Activated naive CD4-positive, alpha-beta T cell treated with anti-CD3 and anti-CD28 coated beads, Interleukin-2, amount 10 ng/mL, durations not matched to agents 7 days and 5 days (primary cell): Measurements from ENCODE around the gene SLC4A2.
A peak's percentile ranks its signal among the peaks of the same experiment; 100 is the strongest.

Source experiments
- CTCF ChIA-PET: fragments of 350-600 bp; sonication (Branson Sonifier 250); formaldehyde crosslinking; loops from one replicate; lab custom pipeline; 2021; ENCODE audit warnings: antibody characterized with exemption; lab: Charles Lee
- DNase-seq: peaks from one replicate; pipeline ENCODE4 v3.0.0-alpha.2; 2020
- H3K27ac Mint-ChIP-seq: one replicate; pipeline ENCODE4 v1.8.0; 2021; ENCODE audit warnings: mild to moderate bottlenecking, moderate library complexity, mixed read lengths
- H3K27me3 Mint-ChIP-seq: one replicate; pipeline ENCODE4 v1.8.0; 2021; ENCODE audit warnings: mild to moderate bottlenecking, mixed read lengths
- H3K36me3 Mint-ChIP-seq: one replicate; pipeline ENCODE4 v1.8.0; 2021; ENCODE audit warnings: mixed read lengths
- H3K4me1 Mint-ChIP-seq: one replicate; pipeline ENCODE4 v1.8.0; 2021; ENCODE audit warnings: mixed read lengths
- H3K4me3 Mint-ChIP-seq: one replicate; pipeline ENCODE4 v1.8.0; 2021; ENCODE audit warnings: mild to moderate bottlenecking, moderate library complexity, mixed read lengths
- H3K9me3 Mint-ChIP-seq: one replicate; pipeline ENCODE4 v1.8.0; 2021; ENCODE audit warnings: mixed read lengths

Gene SLC4A2

GRCh38 chr7:151028131-151028947, 31.1 kb upstream of the SLC4A2 start, which contains the start of gene ABCB8:
ABCB8 (plus strand) TSS chr7:151028450; CDS start chr7:151028516, 66 bp downstream.
- Mint-ChIP-seq H3K4me3 (peak within 1 kb of the TSS; percentile 93), H3K27me3 (peaks cover 28% of the 10 kb centered on the region), H3K27ac (peak within 1 kb of the TSS; percentile 91)

GRCh38 chr7:151028948-151029501, 30.4 kb upstream of the SLC4A2 start:
- Mint-ChIP-seq H3K9me3 (no peaks in the 10 kb centered on the region), H3K27ac (peak overlapping the region; percentile 91), H3K27me3 (peaks cover 22% of the 10 kb centered on the region), H3K36me3 (peaks cover 4% of the 10 kb centered on the region), H3K4me3 (peak overlapping the region; percentile 93), H3K4me1 (peaks cover 26% of the 10 kb centered on the region)
- DNase-seq = no peak
- CTCF ChIA-PET = interaction anchor here (0.6 to 2.5 kb wide), 8 partner anchors 10 to 275 kb away, joined by 3 to 9 read pairs (median 5); no protein-coding TSS in a partner anchor

More at GRCh38 chr7:151028131-151028947, 31.1 kb upstream of the SLC4A2 start, which contains the start of gene ABCB8:
- Mint-ChIP-seq H3K36me3 (peaks cover 4% of the 10 kb centered on the region), H3K4me1 (peaks cover 26% of the 10 kb centered on the region), H3K9me3 (no peaks in the 10 kb centered on the region)
- CTCF ChIA-PET = interaction anchor here (0.6 to 2.5 kb wide), 11 partner anchors 9 to 276 kb away, joined by 3 to 9 read pairs (median 3); no protein-coding TSS in a partner anchor
- DNase-seq = peak; percentile 99

GRCh38 chr7:151031011-151031410, 28.4 kb upstream of the SLC4A2 start:
- Mint-ChIP-seq H3K36me3 (peaks cover 7% of the 10 kb centered on the region), H3K4me1 (peaks cover 26% of the 10 kb centered on the region), H3K27ac (no peak overlapping the region), H3K9me3 (no peaks in the 10 kb centered on the region), H3K4me3 (no peak overlapping the region), H3K27me3 (peaks cover 9% of the 10 kb centered on the region)
- CTCF ChIA-PET = no interaction called here
- DNase-seq = no peak

- no peak overlapping the region for H3K27ac Mint-ChIP-seq
- CTCF ChIA-PET = interaction anchor here (0.9 to 2.2 kb wide), 5 partner anchors 9 to 78 kb away, joined by 3 to 10 read pairs (median 3); no protein-coding TSS in a partner anchor
- no peak for DNase-seq
- H3K4me1 Mint-ChIP-seq = peaks cover 14% of the 10 kb centered on the region
- peaks cover 7% of the 10 kb centered on the region for H3K36me3 Mint-ChIP-seq
- H3K9me3 Mint-ChIP-seq = no peaks in the 10 kb centered on the region
- H3K27me3 Mint-ChIP-seq = no peaks in the 10 kb centered on the region
- H3K4me3 Mint-ChIP-seq = no peak overlapping the region
These were observed 26.2 kb upstream of the SLC4A2 start for GRCh38 chr7:151032936-151033863.

GRCh38 chr7:151033864-151034249, 25.5 kb upstream of the SLC4A2 start:
- DNase-seq = no peak
- Mint-ChIP-seq H3K4me3 (no peak overlapping the region), H3K27ac (no peak overlapping the region), H3K9me3 (no peaks in the 10 kb centered on the region), H3K36me3 (peaks cover 4% of the 10 kb centered on the region), H3K27me3 (no peaks in the 10 kb centered on the region), H3K4me1 (peaks cover 11% of the 10 kb centered on the region)
- CTCF ChIA-PET = interaction anchor here (0.9 to 2.2 kb wide), 2 partner anchors 15 to 77 kb away, joined by 3 to 10 read pairs; no protein-coding TSS in a partner anchor

- CTCF ChIA-PET = interaction anchor here (2.2 kb wide), 1 partner anchor 16 kb away, joined by 10 read pairs; no protein-coding TSS in a partner anchor
- Mint-ChIP-seq H3K27ac (no peak overlapping the region), H3K4me1 (peaks cover 8% of the 10 kb centered on the region), H3K9me3 (no peaks in the 10 kb centered on the region), H3K4me3 (no peak overlapping the region), H3K36me3 (peaks cover 4% of the 10 kb centered on the region), H3K27me3 (no peaks in the 10 kb centered on the region)
- no peak for DNase-seq
These were observed 24.9 kb upstream of the SLC4A2 start for GRCh38 chr7:151034312-151035025.

GRCh38 chr7:151035026-151035717, 24.2 kb upstream of the SLC4A2 start:
- Mint-ChIP-seq H3K9me3 (no peaks in the 10 kb centered on the region), H3K36me3 (peaks cover 4% of the 10 kb centered on the region), H3K27ac (no peak overlapping the region), H3K4me3 (no peak overlapping the region), H3K4me1 (peaks cover 3% of the 10 kb centered on the region), H3K27me3 (no peaks in the 10 kb centered on the region)
- CTCF ChIA-PET = no interaction called here
- DNase-seq = no peak

- no peaks in the 10 kb centered on the region for H3K9me3 Mint-ChIP-seq
- peaks cover 3% of the 10 kb centered on the region for H3K4me1 Mint-ChIP-seq
- H3K36me3 Mint-ChIP-seq = peaks cover 4% of the 10 kb centered on the region
- H3K27ac Mint-ChIP-seq = no peak overlapping the region
- no peaks in the 10 kb centered on the region for H3K27me3 Mint-ChIP-seq
- no peak overlapping the region for H3K4me3 Mint-ChIP-seq
- DNase-seq = no peak
- CTCF ChIA-PET = no interaction called here
These were observed 23.5 kb upstream of the SLC4A2 start for GRCh38 chr7:151035902-151036301.

- no peak for DNase-seq
- Mint-ChIP-seq H3K36me3 (peaks cover 4% of the 10 kb centered on the region), H3K4me1 (peaks cover 3% of the 10 kb centered on the region), H3K27me3 (no peaks in the 10 kb centered on the region), H3K9me3 (no peaks in the 10 kb centered on the region), H3K27ac (no peak overlapping the region), H3K4me3 (no peak overlapping the region)
- CTCF ChIA-PET = interaction anchor here (1.4 to 2.5 kb wide), 2 partner anchors 21 to 76 kb away, joined by 4 to 10 read pairs; no protein-coding TSS in a partner anchor
These were observed 20.2 kb upstream of the SLC4A2 start for GRCh38 chr7:151038951-151039849.

GRCh38 chr7:151039850-151040548, 19.4 kb upstream of the SLC4A2 start:
- Mint-ChIP-seq H3K27ac (no peak overlapping the region), H3K4me1 (peaks cover 3% of the 10 kb centered on the region), H3K36me3 (peaks cover 6% of the 10 kb centered on the region), H3K9me3 (no peaks in the 10 kb centered on the region), H3K4me3 (no peak overlapping the region), H3K27me3 (no peaks in the 10 kb centered on the region)
- CTCF ChIA-PET = interaction anchor here (2.5 kb wide), 1 partner anchor 22 kb away, joined by 10 read pairs; no protein-coding TSS in a partner anchor
- no peak for DNase-seq

GRCh38 chr7:151040616-151041375, 18.6 kb upstream of the SLC4A2 start:
- no peak for DNase-seq
- Mint-ChIP-seq H3K9me3 (no peaks in the 10 kb centered on the region), H3K27ac (no peak overlapping the region), H3K4me1 (peaks cover 3% of the 10 kb centered on the region), H3K36me3 (peaks cover 2% of the 10 kb centered on the region), H3K27me3 (no peaks in the 10 kb centered on the region), H3K4me3 (no peak overlapping the region)
- CTCF ChIA-PET = interaction anchor here (1.4 to 2.5 kb wide), 3 partner anchors 9 to 23 kb away, joined by 3 to 10 read pairs (median 4); partner anchors contain the start of gene ABCB8
